ENCODE data around the gene SMG1. TPM values are rescaled to one million over a fixed set of nuclear protein-coding genes. Genes with fewer than 3 reads are reported as not detected.

SMG1 gene
- total and polyA plus RNA-seq, 10 donors: 8.4 to 154 (median 114) TPM

DNA sequence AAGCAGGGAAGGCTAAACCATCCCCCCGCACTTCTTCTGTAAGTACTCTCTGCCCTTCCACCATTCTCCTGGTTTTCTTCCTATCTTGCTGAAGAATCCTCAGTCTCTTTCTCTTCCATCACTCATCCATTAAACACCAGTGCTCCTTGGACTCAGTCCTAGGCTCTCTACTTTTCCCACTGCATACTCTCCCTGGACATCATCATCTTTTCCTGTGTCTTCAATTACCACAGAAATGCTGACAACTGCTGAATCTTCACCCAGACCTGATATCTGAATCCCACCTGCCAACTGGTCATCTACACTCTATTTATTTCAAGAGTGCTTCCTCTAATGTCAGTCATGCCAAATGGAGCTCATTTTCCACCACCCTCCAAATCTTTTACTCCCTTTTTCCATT, 71.0 kb downstream of the SMG1 start:
- TF ChIP-seq, protein P1, sequence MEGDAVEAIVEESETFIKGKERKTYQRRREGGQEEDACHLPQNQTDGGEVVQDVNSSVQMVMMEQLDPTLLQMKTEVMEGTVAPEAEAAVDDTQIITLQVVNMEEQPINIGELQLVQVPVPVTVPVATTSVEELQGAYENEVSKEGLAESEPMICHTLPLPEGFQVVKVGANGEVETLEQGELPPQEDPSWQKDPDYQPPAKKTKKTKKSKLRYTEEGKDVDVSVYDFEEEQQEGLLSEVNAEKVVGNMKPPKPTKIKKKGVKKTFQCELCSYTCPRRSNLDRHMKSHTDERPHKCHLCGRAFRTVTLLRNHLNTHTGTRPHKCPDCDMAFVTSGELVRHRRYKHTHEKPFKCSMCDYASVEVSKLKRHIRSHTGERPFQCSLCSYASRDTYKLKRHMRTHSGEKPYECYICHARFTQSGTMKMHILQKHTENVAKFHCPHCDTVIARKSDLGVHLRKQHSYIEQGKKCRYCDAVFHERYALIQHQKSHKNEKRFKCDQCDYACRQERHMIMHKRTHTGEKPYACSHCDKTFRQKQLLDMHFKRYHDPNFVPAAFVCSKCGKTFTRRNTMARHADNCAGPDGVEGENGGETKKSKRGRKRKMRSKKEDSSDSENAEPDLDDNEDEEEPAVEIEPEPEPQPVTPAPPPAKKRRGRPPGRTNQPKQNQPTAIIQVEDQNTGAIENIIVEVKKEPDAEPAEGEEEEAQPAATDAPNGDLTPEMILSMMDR (IDR thresholded peaks at IDR 0.05 in 8 of 11, conservative IDR thresholded peaks at IDR 0.05 in 3 of 11): no peak
- TF ChIP-seq POLR2A (IDR thresholded peaks at IDR 0.05) (no peak), POLR2AphosphoS5 (IDR thresholded peaks at IDR 0.05) (no peak)
- Histone ChIP-seq H3K9me3 (no peaks in the 10 kb centered on the region), H3K27me3 (replicated peaks in 1 of 7) (no peaks in the 10 kb centered on the region), H3K27ac (no peak overlapping the region), H3K4me3 (no peak overlapping the region), H3K4me1 (no peaks in the 10 kb centered on the region), H3K36me3 (peaks cover 0 to 100% (median 72%) of the 10 kb centered on the region in 6 donors)
- DNase-seq: no peak
- 97 to 100% (median 100%) methylated on average over 1 of the region's 1 CpG for WGBS, 5 donors
- intact Hi-C loops (cut with DNase I; ENCODE audit: low total_unique reads): no loop called here

DNA sequence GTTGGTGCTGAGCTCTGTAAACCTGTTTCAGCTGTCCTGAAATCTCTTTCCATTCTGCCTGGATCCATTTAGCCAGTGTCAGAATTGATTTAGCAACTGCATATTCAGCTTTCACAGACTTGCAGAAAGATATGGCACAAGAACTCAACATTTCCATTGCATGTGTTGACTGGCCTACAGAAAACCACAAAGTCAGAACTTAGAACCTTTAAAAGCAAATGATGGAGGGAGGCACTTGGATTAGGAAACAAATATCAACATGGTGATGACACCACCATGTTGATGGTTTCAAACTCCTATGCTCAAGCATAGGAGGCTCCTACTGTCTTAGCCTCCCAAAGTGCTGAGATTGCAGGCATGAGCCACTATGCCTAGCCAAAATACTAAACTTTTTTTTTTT, 72.5 kb downstream of the SMG1 start:
- H3K27ac ChIP-seq: no peak overlapping the region
- H3K4me1 ChIP-seq: no peaks in the 10 kb centered on the region
- H3K9me3 ChIP-seq: no peaks in the 10 kb centered on the region
- no peak overlapping the region for H3K4me3 ChIP-seq
- no peaks in the 10 kb centered on the region for H3K27me3 ChIP-seq (replicated peaks in 1 of 7)
- intact Hi-C loops (cut with DNase I; ENCODE audit: low total_unique reads): no loop called here
- TF ChIP-seq POLR2A (IDR thresholded peaks at IDR 0.05) (no peak), POLR2AphosphoS5 (IDR thresholded peaks at IDR 0.05) (no peak)
- TF ChIP-seq, protein P1 (IDR thresholded peaks at IDR 0.05 in 8 of 11, conservative IDR thresholded peaks at IDR 0.05 in 3 of 11): no peak
- peaks cover 2 to 100% (median 83%) of the 10 kb centered on the region in 6 donors for H3K36me3 ChIP-seq
- no peak for DNase-seq

DNA sequence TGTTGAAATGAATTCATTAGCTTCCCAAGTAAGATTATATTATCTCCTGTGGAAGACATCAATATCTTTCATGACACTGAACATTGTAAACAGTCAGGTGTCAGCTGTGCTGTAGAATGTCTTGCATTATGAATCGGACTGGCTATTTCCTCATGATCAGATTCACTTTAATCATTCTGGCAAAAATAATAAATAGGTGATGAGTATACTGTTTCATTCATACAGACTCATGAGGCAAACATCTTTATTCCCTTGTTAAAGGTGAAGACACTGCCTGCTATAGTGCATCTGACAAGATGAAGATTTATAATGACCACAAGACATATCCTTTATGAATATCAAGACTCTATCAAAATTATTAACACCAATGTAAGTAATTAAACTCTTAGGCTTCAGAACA, 73.6 kb downstream of the SMG1 start:
- H3K27me3 ChIP-seq (replicated peaks in 1 of 7): no peaks in the 10 kb centered on the region
- no peaks in the 10 kb centered on the region for H3K9me3 ChIP-seq
- H3K36me3 ChIP-seq: peaks cover 2 to 100% (median 87%) of the 10 kb centered on the region in 6 donors
- TF ChIP-seq, protein P1 (IDR thresholded peaks at IDR 0.05 in 8 of 11, conservative IDR thresholded peaks at IDR 0.05 in 3 of 11): no peak
- TF ChIP-seq POLR2A (IDR thresholded peaks at IDR 0.05): no peak
- TF ChIP-seq POLR2AphosphoS5 (IDR thresholded peaks at IDR 0.05): no peak
- no peak overlapping the region for H3K27ac ChIP-seq
- 94 to 98% (median 96%) methylated on average over 1 of the region's 1 CpG for WGBS, 5 donors
- no peak overlapping the region for H3K4me3 ChIP-seq
- intact Hi-C loops (cut with DNase I; ENCODE audit: low total_unique reads): no loop called here
- no peak for DNase-seq
- no peaks in the 10 kb centered on the region for H3K4me1 ChIP-seq

DNA sequence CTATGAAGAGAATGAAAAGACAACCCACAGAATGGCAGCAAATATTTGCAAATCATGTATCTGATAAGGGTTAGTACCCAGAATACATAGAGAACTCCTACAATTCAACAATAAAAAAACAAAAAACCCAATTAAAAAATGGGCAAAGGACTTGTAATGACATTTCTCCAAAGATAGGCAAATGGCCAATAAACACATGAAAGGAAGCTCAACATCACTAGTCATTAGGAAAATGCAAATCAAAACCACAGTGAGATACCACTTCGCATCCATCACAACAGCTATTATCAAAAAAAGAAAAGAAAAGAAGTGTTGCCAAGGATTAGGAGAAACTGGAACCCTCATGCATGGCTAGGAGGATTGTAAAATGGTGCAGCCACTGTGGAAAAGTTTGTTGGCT, 79.8 kb downstream of the SMG1 start:
- TF ChIP-seq POLR2AphosphoS5 (IDR thresholded peaks at IDR 0.05): no peak
- intact Hi-C loops (cut with DNase I; ENCODE audit: low total_unique reads): no loop called here
- DNase-seq: no peak
- Histone ChIP-seq H3K4me3 (no peak overlapping the region), H3K36me3 (peaks cover 2 to 100% (median 90%) of the 10 kb centered on the region in 6 donors), H3K27me3 (replicated peaks in 1 of 7) (no peaks in the 10 kb centered on the region), H3K27ac (no peak overlapping the region), H3K9me3 (no peaks in the 10 kb centered on the region), H3K4me1 (no peaks in the 10 kb centered on the region)
- WGBS, 5 donors: 84 to 94% (median 88%) methylated on average over 1 of the region's 1 CpG

DNA sequence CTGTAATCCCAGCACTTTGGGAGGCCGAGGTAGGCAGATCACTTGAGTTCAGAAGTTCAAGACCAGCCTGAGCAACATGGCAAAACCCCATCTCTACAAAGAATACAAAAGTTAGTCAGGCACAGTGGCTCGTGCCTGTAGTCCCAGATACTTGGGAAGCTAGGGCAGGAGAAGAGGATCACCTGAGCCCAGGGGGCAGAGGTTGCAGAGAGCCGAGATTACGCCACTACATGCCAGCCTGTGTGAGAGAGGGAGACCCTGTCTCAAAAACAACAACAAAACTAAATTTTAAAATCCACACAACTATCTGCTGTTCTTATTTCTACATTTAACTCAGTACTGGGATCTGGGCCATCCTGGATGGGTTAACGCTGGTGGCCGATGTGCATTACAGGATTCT, 83.6 kb downstream of the SMG1 start:
- Histone ChIP-seq H3K27me3 (replicated peaks in 1 of 7) (no peaks in the 10 kb centered on the region), H3K36me3 (peaks cover 3 to 100% (median 87%) of the 10 kb centered on the region in 6 donors), H3K4me3 (no peak overlapping the region), H3K9me3 (no peaks in the 10 kb centered on the region), H3K4me1 (no peaks in the 10 kb centered on the region), H3K27ac (no peak overlapping the region)
- TF ChIP-seq POLR2AphosphoS5 (IDR thresholded peaks at IDR 0.05) (no peak), POLR2A (IDR thresholded peaks at IDR 0.05) (no peak)
- TF ChIP-seq, protein P1 (IDR thresholded peaks at IDR 0.05 in 8 of 11, conservative IDR thresholded peaks at IDR 0.05 in 3 of 11): no peak
- intact Hi-C loops (cut with DNase I; ENCODE audit: low total_unique reads): no loop called here
- DNase-seq: no peak
- WGBS, 5 donors: 96 to 99% (median 98%) methylated on average over 6 of the region's 6 CpGs

Data from spleen (tissue), 11 donors.